ENCODE data around the gene L2HGDH. TPM values are rescaled to one million over a fixed set of nuclear protein-coding genes. Genes with fewer than 3 reads are reported as not detected.

L2HGDH gene
- total RNA-seq, 2 experiments from 2014 or later = 9.7 to 10.0 TPM

- H3K27me3 Mint-ChIP-seq = no peaks in the 10 kb centered on the region
- peaks cover 6% of the 10 kb centered on the region for H3K36me3 Mint-ChIP-seq (ENCODE audit: low read depth)
- ChIA-PET CTCF (interaction anchor here (0.7 kb wide), 1 partner anchor 41 kb away, joined by 3 read pairs; no protein-coding TSS in a partner anchor), POLR2A (no interaction called here)
- no peak overlapping the region for H3K4me3 Mint-ChIP-seq
- H3K4me1 Mint-ChIP-seq = peaks cover 6% of the 10 kb centered on the region
- no peak for DNase-seq
- no peak overlapping the region for H3K27ac Mint-ChIP-seq
- no peaks in the 10 kb centered on the region for H3K9me3 Mint-ChIP-seq
Observed at GRCh38 chr14:50213795-50214194, 98.2 kb downstream of the L2HGDH start.

- H3K4me3 Mint-ChIP-seq = no peak overlapping the region
- POLR2A ChIA-PET = interaction anchor here (1.6 kb wide), 1 partner anchor 22 kb away, joined by 3 read pairs; no protein-coding TSS in a partner anchor
- peaks cover 3% of the 10 kb centered on the region for H3K36me3 Mint-ChIP-seq (ENCODE audit: low read depth)
- peaks cover 4% of the 10 kb centered on the region for H3K4me1 Mint-ChIP-seq
- no peak for DNase-seq
- H3K27me3 Mint-ChIP-seq = no peaks in the 10 kb centered on the region
- no peaks in the 10 kb centered on the region for H3K9me3 Mint-ChIP-seq
- CTCF ChIA-PET = no interaction called here
- H3K27ac Mint-ChIP-seq = no peak overlapping the region
Observed at GRCh38 chr14:50212726-50213125, 99.3 kb downstream of the L2HGDH start.

- no peak overlapping the region for H3K27ac Mint-ChIP-seq
- H3K9me3 Mint-ChIP-seq = no peaks in the 10 kb centered on the region
- CTCF ChIA-PET = interaction anchor here (0.5 to 1.1 kb wide), 2 partner anchors 8 to 307 kb away, joined by 3 read pairs; no protein-coding TSS in a partner anchor
- H3K4me1 Mint-ChIP-seq = peaks cover 4% of the 10 kb centered on the region
- no peak for DNase-seq
- H3K36me3 Mint-ChIP-seq (ENCODE audit: low read depth) = peaks cover 3% of the 10 kb centered on the region
- H3K27me3 Mint-ChIP-seq = no peaks in the 10 kb centered on the region
- POLR2A ChIA-PET = interaction anchor here (0.6 kb wide), 2 partner anchors 66 to 70 kb away, joined by 3 read pairs; no protein-coding TSS in a partner anchor
- H3K4me3 Mint-ChIP-seq = no peak overlapping the region
Observed at GRCh38 chr14:50210074-50210473, 102.0 kb downstream of the L2HGDH start.

- H3K4me3 Mint-ChIP-seq = no peak overlapping the region
- H3K36me3 Mint-ChIP-seq (ENCODE audit: low read depth) = peaks cover 12% of the 10 kb centered on the region
- no peaks in the 10 kb centered on the region for H3K27me3 Mint-ChIP-seq
- no peak overlapping the region for H3K27ac Mint-ChIP-seq
- DNase-seq = no peak
- no peaks in the 10 kb centered on the region for H3K4me1 Mint-ChIP-seq
- CTCF ChIA-PET = no interaction called here
- no peaks in the 10 kb centered on the region for H3K9me3 Mint-ChIP-seq
- POLR2A ChIA-PET = no interaction called here
Observed at GRCh38 chr14:50198499-50198898, 113.5 kb downstream of the L2HGDH start.

- peaks cover 2% of the 10 kb centered on the region for H3K36me3 Mint-ChIP-seq (ENCODE audit: low read depth)
- H3K9me3 Mint-ChIP-seq = no peaks in the 10 kb centered on the region
- ChIA-PET POLR2A (no interaction called here), CTCF (no interaction called here)
- H3K4me3 Mint-ChIP-seq = no peak overlapping the region
- H3K27me3 Mint-ChIP-seq = no peaks in the 10 kb centered on the region
- H3K27ac Mint-ChIP-seq = no peak overlapping the region
- no peak for DNase-seq
- no peaks in the 10 kb centered on the region for H3K4me1 Mint-ChIP-seq
Observed at GRCh38 chr14:50191499-50191898, 120.5 kb downstream of the L2HGDH start.

Other genes starting within 250 kb of the L2HGDH start
- gene VCPKMT, start 195.7 kb downstream of the L2HGDH start, total RNA-seq = 1 to 10 TPM; 7.5 to 9.5 TPM
- 10 to 100 TPM; 21.7 to 22.4 TPM for gene SOS2, start 80.7 kb downstream of the L2HGDH start, total RNA-seq
- 10 to 100 TPM; 12.2 to 12.6 TPM for gene DMAC2L, start 95 bp upstream of the L2HGDH start, total RNA-seq
- gene CDKL1, start 84.7 kb upstream of the L2HGDH start, total RNA-seq = 1 to 10 TPM; 5.3 to 8.8 TPM
- gene MAP4K5, start 220.3 kb upstream of the L2HGDH start, total RNA-seq = 10 to 100 TPM; 22.0 TPM
- 1 to 10 TPM in 1 of 2 experiments, under 1 TPM in 1; 0.86 to 1.2 TPM for gene ATL1, start 247.9 kb upstream of the L2HGDH start, total RNA-seq

All from activated CD4-positive, alpha-beta memory T cell treated with anti-CD3 and anti-CD28 coated beads, Interleukin-2, amount 10 ng/mL, durations not matched to agents 7 days and 5 days (primary cell).